NOMO-1 treated with dmso at 0.1 percent for 144 hours (cell line): ENCODE results near the gene SUSD2.
"Not testable (repeated sequence)": the region's sequence is repeated elsewhere in the genome, so short reads cannot be mapped to it uniquely, and the experiment has no call there.

ENCODE experiments used
- DNase-seq: peaks from one replicate; lab custom pipeline; 2025; ENCODE audit not compliant: unreplicated experiment; lab: John Stamatoyannopoulos, UW

SUSD2 gene

GRCh38 chr22:24171822-24172221, 9.5 kb upstream of the SUSD2 start:
- DNase-seq: no peak

- DNase-seq: no peak
These were observed 6.0 kb upstream of the SUSD2 start for GRCh38 chr22:24175160-24175808.

GRCh38 chr22:24176040-24176439, 5.2 kb upstream of the SUSD2 start:
- no peak for DNase-seq

- no peak for DNase-seq
These were observed 4.7 kb upstream of the SUSD2 start for GRCh38 chr22:24176630-24177029.

GRCh38 chr22:24177045-24177444, 4.2 kb upstream of the SUSD2 start:
- DNase-seq: no peak

GRCh38 chr22:24177456-24177855, 3.8 kb upstream of the SUSD2 start:
- DNase-seq: no peak

GRCh38 chr22:24178021-24178431, 3.3 kb upstream of the SUSD2 start:
- DNase-seq: no peak

GRCh38 chr22:24178502-24179440, 2.5 kb upstream of the SUSD2 start:
- no peak for DNase-seq

GRCh38 chr22:24179478-24180210, 1.6 kb upstream of the SUSD2 start:
- no peak for DNase-seq

GRCh38 chr22:24180316-24181087, 785 bp upstream of the SUSD2 start:
- DNase-seq: no peak

GRCh38 chr22:24181996-24182899, 961 bp downstream of the SUSD2 start:
- no peak for DNase-seq

- not testable (repeated sequence) for DNase-seq
These were observed 1.6 kb downstream of the SUSD2 start for GRCh38 chr22:24182900-24183246.

- DNase-seq: no peak
These were observed 2.2 kb downstream of the SUSD2 start for GRCh38 chr22:24183321-24184031.

- no peak for DNase-seq
These were observed 2.9 kb downstream of the SUSD2 start for GRCh38 chr22:24184057-24184798.

GRCh38 chr22:24185001-24185500, 3.8 kb downstream of the SUSD2 start:
- no peak for DNase-seq

GRCh38 chr22:24185501-24186351, 4.4 kb downstream of the SUSD2 start:
- DNase-seq: no peak

GRCh38 chr22:24186352-24186740, 5.1 kb downstream of the SUSD2 start:
- DNase-seq: no peak
